WTC11 (cell line): ENCODE results near the gene QKI.

ENCODE experiments used
- ATF1 ChIP-seq: sonication (generic); formaldehyde crosslinking; IDR thresholded peaks from 2 replicates; pipeline ENCODE4 v1.8.1; 2023; ENCODE audit warnings: mild to moderate bottlenecking, moderate library complexity, missing genetic modification reagents
- ETV6 ChIP-seq: sonication (generic); formaldehyde crosslinking; IDR thresholded peaks from 2 replicates; pipeline ENCODE4 v1.8.1; 2022; ENCODE audit warnings: mild to moderate bottlenecking, missing genetic modification reagents
- NFE2L1 ChIP-seq: sonication (generic); formaldehyde crosslinking; IDR thresholded peaks from 2 replicates; pipeline ENCODE4 v1.8.1; 2023; ENCODE audit warnings: missing genetic modification reagents
- NFYB ChIP-seq: sonication (generic); formaldehyde crosslinking; conservative IDR thresholded peaks from 2 replicates; pipeline ENCODE4 v1.8.0; 2022; ENCODE audit warnings: low read depth, missing genetic modification reagents
- ZNF219 ChIP-seq: sonication (generic); formaldehyde crosslinking; IDR thresholded peaks from 2 replicates; pipeline ENCODE4 v1.8.0; 2023; ENCODE audit warnings: missing genetic modification reagents, mild to moderate bottlenecking, borderline replicate concordance
- TF ChIP-seq, protein P1 (sequence below): sonication (generic); formaldehyde crosslinking; IDR thresholded peaks from 2 replicates; pipeline ENCODE4 v1.8.1; 2022; ENCODE audit warnings: low read depth, missing genetic modification reagents, borderline replicate concordance
- TF ChIP-seq, protein P2 (sequence below): fragments of 200-600 bp; IDR thresholded peaks from 2 replicates; pipeline ENCODE4 v1.8.0; 2022; ENCODE audit warnings: antibody characterized with exemption
- TF ChIP-seq, protein P3 (sequence below): sonication (generic); formaldehyde crosslinking; IDR thresholded peaks from 2 replicates; pipeline ENCODE4 v1.8.0; 2022; ENCODE audit warnings: mild to moderate bottlenecking, missing genetic modification reagents
- TF ChIP-seq, protein P4 (sequence below): sonication (generic); formaldehyde crosslinking; IDR thresholded peaks from 2 replicates; pipeline ENCODE4 v1.8.1; 2023; ENCODE audit warnings: mild to moderate bottlenecking, missing genetic modification reagents, borderline replicate concordance
- TF ChIP-seq, protein P5 (sequence below): sonication (generic); formaldehyde crosslinking; IDR thresholded peaks from 2 replicates; pipeline ENCODE4 v1.8.1; 2023; ENCODE audit warnings: mild to moderate bottlenecking, moderate library complexity, missing genetic modification reagents

DNA sequence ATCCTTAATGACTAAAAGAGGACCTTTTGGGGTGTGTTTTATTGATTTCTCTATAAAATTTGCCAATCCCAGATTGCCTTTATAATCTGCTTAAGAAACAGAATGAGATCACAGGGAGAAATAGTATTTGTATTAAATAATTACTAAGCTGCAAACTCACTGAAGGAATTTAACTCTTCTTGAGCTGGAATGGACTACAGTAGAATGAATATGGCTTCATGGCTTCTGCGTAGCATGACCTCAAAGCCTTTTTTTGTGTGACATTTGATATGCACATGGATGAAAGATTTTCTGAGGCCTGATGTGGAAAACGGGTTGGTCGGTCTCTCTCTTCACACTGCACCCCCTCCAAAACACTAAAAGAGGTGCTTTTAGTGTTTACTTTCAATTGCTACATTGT lies 115.9 kb downstream of the QKI start:
- TF ChIP-seq, protein P1, sequence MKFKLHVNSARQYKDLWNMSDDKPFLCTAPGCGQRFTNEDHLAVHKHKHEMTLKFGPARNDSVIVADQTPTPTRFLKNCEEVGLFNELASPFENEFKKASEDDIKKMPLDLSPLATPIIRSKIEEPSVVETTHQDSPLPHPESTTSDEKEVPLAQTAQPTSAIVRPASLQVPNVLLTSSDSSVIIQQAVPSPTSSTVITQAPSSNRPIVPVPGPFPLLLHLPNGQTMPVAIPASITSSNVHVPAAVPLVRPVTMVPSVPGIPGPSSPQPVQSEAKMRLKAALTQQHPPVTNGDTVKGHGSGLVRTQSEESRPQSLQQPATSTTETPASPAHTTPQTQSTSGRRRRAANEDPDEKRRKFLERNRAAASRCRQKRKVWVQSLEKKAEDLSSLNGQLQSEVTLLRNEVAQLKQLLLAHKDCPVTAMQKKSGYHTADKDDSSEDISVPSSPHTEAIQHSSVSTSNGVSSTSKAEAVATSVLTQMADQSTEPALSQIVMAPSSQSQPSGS = no peak
- TF ChIP-seq, protein P2, sequence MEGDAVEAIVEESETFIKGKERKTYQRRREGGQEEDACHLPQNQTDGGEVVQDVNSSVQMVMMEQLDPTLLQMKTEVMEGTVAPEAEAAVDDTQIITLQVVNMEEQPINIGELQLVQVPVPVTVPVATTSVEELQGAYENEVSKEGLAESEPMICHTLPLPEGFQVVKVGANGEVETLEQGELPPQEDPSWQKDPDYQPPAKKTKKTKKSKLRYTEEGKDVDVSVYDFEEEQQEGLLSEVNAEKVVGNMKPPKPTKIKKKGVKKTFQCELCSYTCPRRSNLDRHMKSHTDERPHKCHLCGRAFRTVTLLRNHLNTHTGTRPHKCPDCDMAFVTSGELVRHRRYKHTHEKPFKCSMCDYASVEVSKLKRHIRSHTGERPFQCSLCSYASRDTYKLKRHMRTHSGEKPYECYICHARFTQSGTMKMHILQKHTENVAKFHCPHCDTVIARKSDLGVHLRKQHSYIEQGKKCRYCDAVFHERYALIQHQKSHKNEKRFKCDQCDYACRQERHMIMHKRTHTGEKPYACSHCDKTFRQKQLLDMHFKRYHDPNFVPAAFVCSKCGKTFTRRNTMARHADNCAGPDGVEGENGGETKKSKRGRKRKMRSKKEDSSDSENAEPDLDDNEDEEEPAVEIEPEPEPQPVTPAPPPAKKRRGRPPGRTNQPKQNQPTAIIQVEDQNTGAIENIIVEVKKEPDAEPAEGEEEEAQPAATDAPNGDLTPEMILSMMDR = no peak
- TF ChIP-seq NFYB (CRISPR knock-in tag) (no peak), ETV6 (CRISPR knock-in tag) (no peak), ZNF219 (CRISPR knock-in tag) (no peak), NFE2L1 (CRISPR knock-in tag) (no peak), ATF1 (no peak)
- TF ChIP-seq, protein P3, sequence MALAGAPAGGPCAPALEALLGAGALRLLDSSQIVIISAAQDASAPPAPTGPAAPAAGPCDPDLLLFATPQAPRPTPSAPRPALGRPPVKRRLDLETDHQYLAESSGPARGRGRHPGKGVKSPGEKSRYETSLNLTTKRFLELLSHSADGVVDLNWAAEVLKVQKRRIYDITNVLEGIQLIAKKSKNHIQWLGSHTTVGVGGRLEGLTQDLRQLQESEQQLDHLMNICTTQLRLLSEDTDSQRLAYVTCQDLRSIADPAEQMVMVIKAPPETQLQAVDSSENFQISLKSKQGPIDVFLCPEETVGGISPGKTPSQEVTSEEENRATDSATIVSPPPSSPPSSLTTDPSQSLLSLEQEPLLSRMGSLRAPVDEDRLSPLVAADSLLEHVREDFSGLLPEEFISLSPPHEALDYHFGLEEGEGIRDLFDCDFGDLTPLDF (CRISPR knock-in tag) = no peak
- TF ChIP-seq, protein P4, sequence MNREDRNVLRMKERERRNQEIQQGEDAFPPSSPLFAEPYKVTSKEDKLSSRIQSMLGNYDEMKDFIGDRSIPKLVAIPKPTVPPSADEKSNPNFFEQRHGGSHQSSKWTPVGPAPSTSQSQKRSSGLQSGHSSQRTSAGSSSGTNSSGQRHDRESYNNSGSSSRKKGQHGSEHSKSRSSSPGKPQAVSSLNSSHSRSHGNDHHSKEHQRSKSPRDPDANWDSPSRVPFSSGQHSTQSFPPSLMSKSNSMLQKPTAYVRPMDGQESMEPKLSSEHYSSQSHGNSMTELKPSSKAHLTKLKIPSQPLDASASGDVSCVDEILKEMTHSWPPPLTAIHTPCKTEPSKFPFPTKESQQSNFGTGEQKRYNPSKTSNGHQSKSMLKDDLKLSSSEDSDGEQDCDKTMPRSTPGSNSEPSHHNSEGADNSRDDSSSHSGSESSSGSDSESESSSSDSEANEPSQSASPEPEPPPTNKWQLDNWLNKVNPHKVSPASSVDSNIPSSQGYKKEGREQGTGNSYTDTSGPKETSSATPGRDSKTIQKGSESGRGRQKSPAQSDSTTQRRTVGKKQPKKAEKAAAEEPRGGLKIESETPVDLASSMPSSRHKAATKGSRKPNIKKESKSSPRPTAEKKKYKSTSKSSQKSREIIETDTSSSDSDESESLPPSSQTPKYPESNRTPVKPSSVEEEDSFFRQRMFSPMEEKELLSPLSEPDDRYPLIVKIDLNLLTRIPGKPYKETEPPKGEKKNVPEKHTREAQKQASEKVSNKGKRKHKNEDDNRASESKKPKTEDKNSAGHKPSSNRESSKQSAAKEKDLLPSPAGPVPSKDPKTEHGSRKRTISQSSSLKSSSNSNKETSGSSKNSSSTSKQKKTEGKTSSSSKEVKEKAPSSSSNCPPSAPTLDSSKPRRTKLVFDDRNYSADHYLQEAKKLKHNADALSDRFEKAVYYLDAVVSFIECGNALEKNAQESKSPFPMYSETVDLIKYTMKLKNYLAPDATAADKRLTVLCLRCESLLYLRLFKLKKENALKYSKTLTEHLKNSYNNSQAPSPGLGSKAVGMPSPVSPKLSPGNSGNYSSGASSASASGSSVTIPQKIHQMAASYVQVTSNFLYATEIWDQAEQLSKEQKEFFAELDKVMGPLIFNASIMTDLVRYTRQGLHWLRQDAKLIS (CRISPR knock-in tag) = no peak
- TF ChIP-seq, protein P5, sequence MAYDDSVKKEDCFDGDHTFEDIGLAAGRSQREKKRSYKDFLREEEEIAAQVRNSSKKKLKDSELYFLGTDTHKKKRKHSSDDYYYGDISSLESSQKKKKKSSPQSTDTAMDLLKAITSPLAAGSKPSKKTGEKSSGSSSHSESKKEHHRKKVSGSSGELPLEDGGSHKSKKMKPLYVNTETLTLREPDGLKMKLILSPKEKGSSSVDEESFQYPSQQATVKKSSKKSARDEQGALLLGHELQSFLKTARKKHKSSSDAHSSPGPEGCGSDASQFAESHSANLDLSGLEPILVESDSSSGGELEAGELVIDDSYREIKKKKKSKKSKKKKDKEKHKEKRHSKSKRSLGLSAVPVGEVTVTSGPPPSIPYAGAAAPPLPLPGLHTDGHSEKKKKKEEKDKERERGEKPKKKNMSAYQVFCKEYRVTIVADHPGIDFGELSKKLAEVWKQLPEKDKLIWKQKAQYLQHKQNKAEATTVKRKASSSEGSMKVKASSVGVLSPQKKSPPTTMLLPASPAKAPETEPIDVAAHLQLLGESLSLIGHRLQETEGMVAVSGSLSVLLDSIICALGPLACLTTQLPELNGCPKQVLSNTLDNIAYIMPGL = no peak
